Measurements from ENCODE around the gene F11.
"Not testable (repeated sequence)": the region's sequence is repeated elsewhere in the genome, so short reads cannot be mapped to it uniquely, and the experiment has no call there.

The F11 gene

DNA sequence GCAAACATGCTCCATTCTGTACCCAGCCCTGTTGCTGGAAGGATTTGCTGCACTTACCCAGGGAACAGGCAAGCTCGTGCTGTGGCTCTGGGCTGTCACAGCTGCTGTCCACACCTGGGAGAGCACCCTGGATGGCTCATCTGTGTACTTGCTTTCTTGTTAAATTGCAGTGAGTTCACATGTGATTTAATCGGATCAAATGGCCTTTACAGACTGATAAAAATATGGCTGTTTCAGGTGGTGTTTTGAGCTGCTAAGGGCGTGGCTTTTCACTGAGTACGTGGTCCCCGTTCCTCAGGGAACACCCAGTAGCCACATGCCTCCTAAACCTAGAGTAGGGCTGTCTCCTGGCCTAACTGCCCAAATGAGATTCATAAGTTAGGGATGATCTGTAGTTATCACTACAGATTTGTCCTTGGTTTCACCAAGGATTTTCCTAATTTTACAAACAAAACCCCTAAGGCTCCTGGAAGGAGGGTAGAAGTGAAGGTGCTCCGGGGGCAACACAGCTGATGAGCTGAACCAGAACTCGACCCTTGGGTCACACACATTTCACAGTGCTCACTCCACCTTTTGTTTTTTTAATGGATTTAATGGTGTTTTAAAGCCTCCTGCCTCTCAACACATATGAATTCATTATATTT, 25.0 kb upstream of the F11 start:
- Histone ChIP-seq H2AFZ (ENCODE audit: low read depth) (no peak overlapping the region), H3K27me3 (ENCODE audit: insufficient read depth, low read depth) (no peaks in the 10 kb centered on the region), H3K36me3 (ENCODE audit: insufficient read depth) (no peaks in the 10 kb centered on the region), H3K4me1 (ENCODE audit: low read depth, poor library complexity, severe bottlenecking) (no peaks in the 10 kb centered on the region), H4K20me1 (ENCODE audit: insufficient read depth) (no peaks in the 10 kb centered on the region), H3K79me2 (ENCODE audit: insufficient read depth, low read depth) (no peaks in the 10 kb centered on the region), H3K4me3 (IDR thresholded peaks at IDR 0.05; ENCODE audit: insufficient read depth, low read depth, low read length) (no peak overlapping the region), H3K9ac (no peak overlapping the region), H3K4me2 (no peak overlapping the region), H3K27ac (no peak overlapping the region)
- TF ChIP-seq, protein P1, sequence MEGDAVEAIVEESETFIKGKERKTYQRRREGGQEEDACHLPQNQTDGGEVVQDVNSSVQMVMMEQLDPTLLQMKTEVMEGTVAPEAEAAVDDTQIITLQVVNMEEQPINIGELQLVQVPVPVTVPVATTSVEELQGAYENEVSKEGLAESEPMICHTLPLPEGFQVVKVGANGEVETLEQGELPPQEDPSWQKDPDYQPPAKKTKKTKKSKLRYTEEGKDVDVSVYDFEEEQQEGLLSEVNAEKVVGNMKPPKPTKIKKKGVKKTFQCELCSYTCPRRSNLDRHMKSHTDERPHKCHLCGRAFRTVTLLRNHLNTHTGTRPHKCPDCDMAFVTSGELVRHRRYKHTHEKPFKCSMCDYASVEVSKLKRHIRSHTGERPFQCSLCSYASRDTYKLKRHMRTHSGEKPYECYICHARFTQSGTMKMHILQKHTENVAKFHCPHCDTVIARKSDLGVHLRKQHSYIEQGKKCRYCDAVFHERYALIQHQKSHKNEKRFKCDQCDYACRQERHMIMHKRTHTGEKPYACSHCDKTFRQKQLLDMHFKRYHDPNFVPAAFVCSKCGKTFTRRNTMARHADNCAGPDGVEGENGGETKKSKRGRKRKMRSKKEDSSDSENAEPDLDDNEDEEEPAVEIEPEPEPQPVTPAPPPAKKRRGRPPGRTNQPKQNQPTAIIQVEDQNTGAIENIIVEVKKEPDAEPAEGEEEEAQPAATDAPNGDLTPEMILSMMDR (conservative IDR thresholded peaks at IDR 0.05; ENCODE audit: low read depth, low read length): no peak

DNA sequence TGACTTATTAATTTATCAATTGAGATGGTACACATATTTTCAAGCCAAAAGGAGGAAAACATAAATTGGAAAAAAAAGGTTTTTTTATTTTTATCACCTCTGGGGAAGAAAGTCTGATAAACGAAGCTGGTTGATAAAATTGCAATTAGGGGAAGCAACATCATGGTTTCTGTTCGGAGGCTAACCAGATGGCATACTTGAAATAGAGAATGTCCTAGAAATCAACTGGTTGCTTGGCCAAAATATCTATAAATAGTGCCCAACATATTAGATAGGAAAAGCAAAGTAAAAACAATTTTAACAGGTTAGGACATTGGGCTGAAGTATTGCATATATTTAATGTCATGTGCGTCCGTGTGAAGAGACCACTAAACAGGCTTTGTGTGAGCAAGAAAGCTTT, 24.4 kb upstream of the F11 start:
- Histone ChIP-seq H4K20me1 (ENCODE audit: insufficient read depth) (no peaks in the 10 kb centered on the region), H2AFZ (ENCODE audit: low read depth) (no peak overlapping the region), H3K79me2 (ENCODE audit: insufficient read depth, low read depth) (no peaks in the 10 kb centered on the region), H3K27me3 (ENCODE audit: insufficient read depth, low read depth) (no peaks in the 10 kb centered on the region), H3K9ac (no peak overlapping the region), H3K4me1 (ENCODE audit: low read depth, poor library complexity, severe bottlenecking) (no peaks in the 10 kb centered on the region), H3K27ac (no peak overlapping the region), H3K36me3 (ENCODE audit: insufficient read depth) (no peaks in the 10 kb centered on the region), H3K4me3 (IDR thresholded peaks at IDR 0.05; ENCODE audit: insufficient read depth, low read depth, low read length) (no peak overlapping the region), H3K4me2 (no peak overlapping the region)
- TF ChIP-seq, protein P1 (conservative IDR thresholded peaks at IDR 0.05; ENCODE audit: low read depth, low read length): no peak

DNA sequence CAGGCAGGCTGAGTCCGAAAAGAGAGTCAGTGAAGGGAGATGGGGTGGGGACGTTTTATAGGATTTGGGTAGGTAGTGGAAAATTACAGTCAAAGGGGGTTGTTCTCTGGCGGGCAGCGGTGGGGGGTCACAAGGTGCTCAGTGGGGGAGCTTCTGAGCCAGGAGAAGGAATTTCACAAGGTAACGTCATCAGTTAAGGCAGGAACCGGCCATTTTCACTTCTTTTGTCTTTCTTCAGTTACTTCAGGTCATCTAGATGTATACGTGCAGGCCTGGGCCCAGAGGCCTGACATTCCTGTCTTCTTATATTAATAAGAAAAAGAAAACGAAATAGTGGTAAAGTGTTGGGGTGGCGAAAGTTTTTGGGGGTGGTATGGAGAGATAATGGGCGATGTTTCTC, 24.0 kb upstream of the F11 start:
- H3K27ac ChIP-seq; H3K4me2 ChIP-seq; H3K36me3 ChIP-seq (ENCODE audit: insufficient read depth); H3K79me2 ChIP-seq (ENCODE audit: insufficient read depth, low read depth); H3K4me3 ChIP-seq (IDR thresholded peaks at IDR 0.05; ENCODE audit: insufficient read depth, low read depth, low read length); H3K27me3 ChIP-seq (ENCODE audit: insufficient read depth, low read depth); H4K20me1 ChIP-seq (ENCODE audit: insufficient read depth); H3K9ac ChIP-seq; H2AFZ ChIP-seq (ENCODE audit: low read depth); H3K4me1 ChIP-seq (ENCODE audit: low read depth, poor library complexity, severe bottlenecking): not testable (repeated sequence)

DNA sequence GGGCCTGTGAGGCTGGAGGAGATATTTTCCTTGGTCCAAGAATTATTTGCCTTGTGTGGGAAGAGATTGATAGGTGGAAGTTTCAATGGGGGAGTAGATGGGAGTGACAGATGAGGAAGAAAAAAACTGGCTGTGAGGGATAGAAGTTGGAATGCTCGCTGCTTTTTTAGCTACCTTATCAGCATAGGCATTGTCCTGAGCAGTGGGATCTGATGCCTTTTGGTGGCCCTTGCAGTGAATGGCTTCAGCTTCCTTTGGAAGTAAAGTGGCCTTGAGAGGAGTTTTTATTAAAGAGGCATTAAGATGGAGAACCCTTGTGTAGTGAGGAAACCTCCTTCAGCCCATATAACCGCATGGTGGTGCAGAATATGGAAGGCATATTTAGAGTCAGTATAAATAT, 22.7 kb upstream of the F11 start:
- TF ChIP-seq, protein P1 (conservative IDR thresholded peaks at IDR 0.05; ENCODE audit: low read depth, low read length): no peak
- no peaks in the 10 kb centered on the region for H4K20me1 ChIP-seq (ENCODE audit: insufficient read depth)
- no peaks in the 10 kb centered on the region for H3K27me3 ChIP-seq (ENCODE audit: insufficient read depth, low read depth)
- no peak overlapping the region for H3K9ac ChIP-seq
- H2AFZ ChIP-seq (ENCODE audit: low read depth): no peak overlapping the region
- H3K4me3 ChIP-seq (IDR thresholded peaks at IDR 0.05; ENCODE audit: insufficient read depth, low read depth, low read length): no peak overlapping the region
- H3K79me2 ChIP-seq (ENCODE audit: insufficient read depth, low read depth): no peaks in the 10 kb centered on the region
- no peaks in the 10 kb centered on the region for H3K36me3 ChIP-seq (ENCODE audit: insufficient read depth)
- no peak overlapping the region for H3K27ac ChIP-seq
- H3K4me1 ChIP-seq (ENCODE audit: low read depth, poor library complexity, severe bottlenecking): no peaks in the 10 kb centered on the region
- H3K4me2 ChIP-seq: no peak overlapping the region

DNA sequence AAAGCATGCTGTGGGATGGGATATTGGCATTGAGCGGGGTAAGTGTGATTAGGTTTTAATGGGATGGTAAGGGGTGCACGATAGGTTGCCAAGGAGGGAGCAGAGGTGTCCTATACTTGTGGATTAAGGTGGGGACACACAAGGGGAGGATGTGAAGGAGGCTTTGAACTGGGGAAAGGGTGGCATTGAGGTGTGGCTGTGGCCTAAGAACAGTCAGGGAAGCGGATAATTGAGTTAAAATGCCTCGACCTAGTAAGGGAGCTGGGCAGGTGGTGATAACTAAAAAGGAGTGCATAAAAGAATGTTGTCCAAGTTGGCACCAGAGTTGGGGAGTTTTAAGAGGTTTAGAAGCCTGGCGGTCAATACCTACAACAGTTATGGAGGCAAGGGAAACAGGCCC, 21.2 kb upstream of the F11 start:
- H3K36me3 ChIP-seq (ENCODE audit: insufficient read depth): no peaks in the 10 kb centered on the region
- no peak overlapping the region for H3K4me2 ChIP-seq
- H3K4me3 ChIP-seq (IDR thresholded peaks at IDR 0.05; ENCODE audit: insufficient read depth, low read depth, low read length): no peak overlapping the region

DNA sequence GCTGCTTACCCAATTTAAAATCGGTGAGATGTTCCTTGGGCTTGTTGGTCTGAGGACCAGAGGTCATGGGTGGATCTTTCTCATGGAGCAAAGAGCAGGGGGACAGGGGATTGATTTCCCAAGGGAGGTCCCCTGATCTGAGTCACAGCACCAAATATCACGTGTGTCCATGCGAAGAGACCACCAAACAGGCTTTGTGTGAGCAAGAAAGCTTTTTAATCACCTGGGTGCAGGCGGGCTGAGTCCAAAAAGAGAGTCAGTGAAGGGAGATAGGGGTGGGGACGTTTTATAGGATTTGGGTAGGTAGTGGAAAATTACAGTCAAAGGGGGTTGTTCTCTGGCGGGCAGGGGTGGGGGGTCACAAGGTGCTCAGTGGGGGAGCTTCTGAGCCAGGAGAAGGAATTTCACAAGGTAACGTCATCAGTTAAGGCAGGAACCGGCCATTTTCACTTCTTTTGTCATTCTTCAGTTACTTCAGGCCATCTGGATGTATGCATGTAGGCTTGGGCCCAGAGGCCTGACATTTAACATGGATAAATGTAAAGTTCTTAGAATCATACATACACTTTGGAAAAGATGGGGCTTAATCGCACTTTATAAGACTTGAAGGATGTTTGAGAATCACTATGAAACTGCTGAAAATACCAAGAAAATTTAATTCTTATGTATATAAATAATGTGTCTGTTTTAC, 18.8 kb upstream of the F11 start:
- not testable (repeated sequence) for H3K27me3 ChIP-seq (ENCODE audit: insufficient read depth, low read depth); H3K79me2 ChIP-seq (ENCODE audit: insufficient read depth, low read depth); H2AFZ ChIP-seq (ENCODE audit: low read depth); H3K4me3 ChIP-seq (IDR thresholded peaks at IDR 0.05; ENCODE audit: insufficient read depth, low read depth, low read length); H3K36me3 ChIP-seq (ENCODE audit: insufficient read depth); H3K27ac ChIP-seq; H4K20me1 ChIP-seq (ENCODE audit: insufficient read depth); H3K4me1 ChIP-seq (ENCODE audit: low read depth, poor library complexity, severe bottlenecking); H3K9ac ChIP-seq; H3K4me2 ChIP-seq

More for the DNA sequence above, 21.2 kb upstream of the F11 start:
- no peak overlapping the region for H3K27ac ChIP-seq
- TF ChIP-seq, protein P1 (conservative IDR thresholded peaks at IDR 0.05; ENCODE audit: low read depth, low read length): no peak
- H3K79me2 ChIP-seq (ENCODE audit: insufficient read depth, low read depth): no peaks in the 10 kb centered on the region
- H3K27me3 ChIP-seq (ENCODE audit: insufficient read depth, low read depth): no peaks in the 10 kb centered on the region
- H4K20me1 ChIP-seq (ENCODE audit: insufficient read depth): no peaks in the 10 kb centered on the region
- H3K9ac ChIP-seq: no peak overlapping the region
- H2AFZ ChIP-seq (ENCODE audit: low read depth): no peak overlapping the region
- no peaks in the 10 kb centered on the region for H3K4me1 ChIP-seq (ENCODE audit: low read depth, poor library complexity, severe bottlenecking)
